Measurements from ENCODE around the gene LIX1.

DNA sequence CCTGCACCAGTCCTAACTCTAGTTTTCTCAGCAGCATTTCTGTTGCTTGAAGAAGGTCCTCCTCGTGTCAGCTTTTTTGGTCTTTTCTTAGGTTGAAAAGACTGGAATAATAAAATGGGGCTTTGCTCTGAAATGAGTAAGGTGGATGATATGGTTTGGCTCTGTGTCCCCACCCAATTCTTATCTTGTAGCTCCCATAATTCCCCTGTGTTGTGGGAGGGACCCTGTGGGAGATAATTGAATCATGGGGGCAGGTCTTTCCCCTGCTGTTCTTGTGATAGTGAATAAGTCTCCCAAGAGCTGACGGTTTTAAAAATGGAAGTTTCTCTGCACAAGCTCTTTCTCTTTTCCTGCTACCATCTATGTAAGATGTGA lies 53.6 kb downstream of the LIX1 start:
- TF ChIP-seq, protein P1, sequence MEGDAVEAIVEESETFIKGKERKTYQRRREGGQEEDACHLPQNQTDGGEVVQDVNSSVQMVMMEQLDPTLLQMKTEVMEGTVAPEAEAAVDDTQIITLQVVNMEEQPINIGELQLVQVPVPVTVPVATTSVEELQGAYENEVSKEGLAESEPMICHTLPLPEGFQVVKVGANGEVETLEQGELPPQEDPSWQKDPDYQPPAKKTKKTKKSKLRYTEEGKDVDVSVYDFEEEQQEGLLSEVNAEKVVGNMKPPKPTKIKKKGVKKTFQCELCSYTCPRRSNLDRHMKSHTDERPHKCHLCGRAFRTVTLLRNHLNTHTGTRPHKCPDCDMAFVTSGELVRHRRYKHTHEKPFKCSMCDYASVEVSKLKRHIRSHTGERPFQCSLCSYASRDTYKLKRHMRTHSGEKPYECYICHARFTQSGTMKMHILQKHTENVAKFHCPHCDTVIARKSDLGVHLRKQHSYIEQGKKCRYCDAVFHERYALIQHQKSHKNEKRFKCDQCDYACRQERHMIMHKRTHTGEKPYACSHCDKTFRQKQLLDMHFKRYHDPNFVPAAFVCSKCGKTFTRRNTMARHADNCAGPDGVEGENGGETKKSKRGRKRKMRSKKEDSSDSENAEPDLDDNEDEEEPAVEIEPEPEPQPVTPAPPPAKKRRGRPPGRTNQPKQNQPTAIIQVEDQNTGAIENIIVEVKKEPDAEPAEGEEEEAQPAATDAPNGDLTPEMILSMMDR (IDR thresholded peaks at IDR 0.05; ENCODE audit: low read depth, low read length, poor library complexity, severe bottlenecking): no peak
- no peak for TF ChIP-seq EZH2phosphoT487 (IDR thresholded peaks at IDR 0.05; ENCODE audit: borderline replicate concordance, low read length)
